ENCODE measurements around the gene NTF3.

The NTF3 gene

DNA sequence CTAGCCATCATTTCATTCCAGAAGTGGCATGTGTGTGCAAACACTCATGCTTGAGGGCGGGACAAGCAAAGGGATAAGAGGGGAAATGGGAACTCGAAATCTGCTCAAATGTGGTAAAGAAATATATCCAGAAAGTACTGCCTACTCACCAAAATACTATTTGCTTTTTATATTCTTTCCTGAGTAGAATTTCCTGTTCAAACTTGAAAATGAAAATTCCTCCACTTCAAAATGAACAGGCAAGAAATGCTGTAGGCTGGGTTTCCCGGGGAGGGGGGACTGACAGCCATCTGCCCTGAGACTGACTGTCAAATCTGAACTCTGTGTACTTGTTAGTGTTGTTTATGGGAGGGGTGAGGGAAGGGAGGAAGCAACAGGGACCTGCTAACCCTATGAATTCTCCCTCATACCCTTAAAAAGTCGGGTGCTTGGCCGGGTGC is 34.6 kb downstream of the NTF3 start:
- no peak for FAIRE-seq
- DNase-seq (ENCODE audit: insufficient read length, low spot score), result no peak
- TF ChIP-seq TAF1 (IDR thresholded peaks at IDR 0.05; ENCODE audit: low read depth, low read length), result no peak
- no peak for TF ChIP-seq PAX5 (IDR thresholded peaks at IDR 0.05; ENCODE audit: insufficient read depth, low read length, severe bottlenecking)
- TF ChIP-seq POU2F2 (IDR thresholded peaks at IDR 0.05; ENCODE audit: low read depth, low read length), result no peak
- no peak for TF ChIP-seq SPI1 (IDR thresholded peaks at IDR 0.05; ENCODE audit: low read depth, low read length)
- no peak for TF ChIP-seq POLR2AphosphoS5 (IDR thresholded peaks at IDR 0.05; ENCODE audit: low read depth, low read length)
- TF ChIP-seq POLR2A (IDR thresholded peaks at IDR 0.05; ENCODE audit: low read depth, low read length), result no peak

DNA sequence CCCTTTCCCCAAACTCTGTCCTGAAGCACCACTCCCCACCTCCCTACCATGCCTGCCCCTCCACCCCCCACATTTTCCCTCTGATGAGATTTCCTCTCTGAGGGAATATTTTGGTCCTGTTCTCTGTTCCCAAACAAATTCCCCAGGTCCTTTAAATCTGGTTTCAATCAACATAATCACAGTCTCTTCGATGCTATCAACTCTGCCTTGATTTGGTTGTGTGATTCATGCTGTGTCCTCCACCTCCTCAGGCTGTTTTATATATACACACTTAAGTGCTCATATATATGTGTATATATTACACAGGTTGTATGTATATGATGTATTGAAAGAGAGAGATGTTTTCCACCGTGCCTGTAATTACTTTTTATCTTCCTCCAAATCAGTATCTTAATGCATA is 36.0 kb downstream of the NTF3 start:
- no peak for TF ChIP-seq POLR2AphosphoS5 (IDR thresholded peaks at IDR 0.05; ENCODE audit: low read depth, low read length)
- TF ChIP-seq SPI1 (IDR thresholded peaks at IDR 0.05; ENCODE audit: low read depth, low read length), result no peak
- TF ChIP-seq POLR2A (IDR thresholded peaks at IDR 0.05; ENCODE audit: low read depth, low read length), result no peak
- TF ChIP-seq PAX5 (IDR thresholded peaks at IDR 0.05; ENCODE audit: insufficient read depth, low read length, severe bottlenecking), result no peak
- TF ChIP-seq TAF1 (IDR thresholded peaks at IDR 0.05; ENCODE audit: low read depth, low read length), result no peak
- TF ChIP-seq POU2F2 (IDR thresholded peaks at IDR 0.05; ENCODE audit: low read depth, low read length), result no peak
- DNase-seq (ENCODE audit: insufficient read length, low spot score) (no peak), FAIRE-seq (no peak)

- TF ChIP-seq POLR2A (IDR thresholded peaks at IDR 0.05; ENCODE audit: low read depth, low read length), result no peak
- FAIRE-seq (no peak), DNase-seq (ENCODE audit: insufficient read length, low spot score) (no peak)
Observed at GRCh38 chr12:5470221-5470620, 38.3 kb downstream of the NTF3 start.

- DNase-seq (ENCODE audit: insufficient read length, low spot score), result no peak
- no peak for FAIRE-seq
- TF ChIP-seq POLR2A (IDR thresholded peaks at IDR 0.05; ENCODE audit: low read depth, low read length) (no peak), SPI1 (IDR thresholded peaks at IDR 0.05; ENCODE audit: low read depth, low read length) (no peak), POU2F2 (IDR thresholded peaks at IDR 0.05; ENCODE audit: low read depth, low read length) (no peak)
Observed at GRCh38 chr12:5470703-5471102, 38.8 kb downstream of the NTF3 start.

DNA sequence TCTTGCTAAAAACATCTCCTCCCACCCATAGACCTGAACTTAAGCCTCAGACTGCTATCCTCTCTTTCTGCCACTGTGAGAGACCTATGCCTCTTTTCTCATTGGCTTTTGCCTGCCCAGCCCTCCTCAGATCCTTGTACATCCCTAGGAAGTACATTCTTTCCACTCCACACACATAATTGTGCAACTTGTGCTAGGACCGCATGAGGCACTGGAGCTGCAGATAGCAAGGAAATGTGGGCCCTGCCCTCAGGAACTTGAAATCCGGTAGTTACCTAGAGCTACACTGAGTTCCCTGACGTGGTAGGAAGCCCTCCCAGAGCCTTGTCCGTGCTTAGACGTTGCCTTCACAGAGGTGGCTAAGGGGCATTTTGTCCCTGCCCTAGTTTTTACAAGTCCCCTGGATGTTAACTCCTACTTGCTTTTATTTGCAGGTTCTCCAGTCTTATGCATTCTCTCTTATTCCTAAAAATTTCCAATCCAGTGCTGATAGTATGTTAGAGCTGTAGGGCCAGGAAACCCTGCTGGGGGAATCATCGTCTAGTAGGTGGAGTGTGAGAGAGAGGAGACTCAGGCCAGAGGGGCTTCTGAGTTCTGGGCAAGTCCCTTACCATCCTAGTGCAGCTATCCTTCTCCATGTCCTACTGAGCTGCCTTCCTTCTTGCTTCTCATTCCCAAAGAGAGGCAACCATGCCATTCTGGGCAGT is 41.3 kb downstream of the NTF3 start:
- TF ChIP-seq SPI1 (IDR thresholded peaks at IDR 0.05; ENCODE audit: low read depth, low read length) (no peak), TAF1 (IDR thresholded peaks at IDR 0.05; ENCODE audit: low read depth, low read length) (no peak), POU2F2 (IDR thresholded peaks at IDR 0.05; ENCODE audit: low read depth, low read length) (no peak), POLR2AphosphoS5 (IDR thresholded peaks at IDR 0.05; ENCODE audit: low read depth, low read length) (no peak), PAX5 (IDR thresholded peaks at IDR 0.05; ENCODE audit: insufficient read depth, low read length, severe bottlenecking) (no peak), POLR2A (IDR thresholded peaks at IDR 0.05; ENCODE audit: low read depth, low read length) (no peak)
- DNase-seq (ENCODE audit: insufficient read length, low spot score), result no peak
- FAIRE-seq, result no peak

GRCh38 chr12:5473783-5474116 is 41.8 kb downstream of the NTF3 start:
- TF ChIP-seq PAX5 (IDR thresholded peaks at IDR 0.05; ENCODE audit: insufficient read depth, low read length, severe bottlenecking), result no peak
- no peak for TF ChIP-seq SPI1 (IDR thresholded peaks at IDR 0.05; ENCODE audit: low read depth, low read length)
- TF ChIP-seq TAF1 (IDR thresholded peaks at IDR 0.05; ENCODE audit: low read depth, low read length), result no peak
- TF ChIP-seq POLR2AphosphoS5 (IDR thresholded peaks at IDR 0.05; ENCODE audit: low read depth, low read length), result no peak
- no peak for TF ChIP-seq POU2F2 (IDR thresholded peaks at IDR 0.05; ENCODE audit: low read depth, low read length)
- TF ChIP-seq POLR2A (IDR thresholded peaks at IDR 0.05; ENCODE audit: low read depth, low read length), result no peak
- DNase-seq (ENCODE audit: insufficient read length, low spot score) (no peak), FAIRE-seq (no peak)

- no peak for DNase-seq (ENCODE audit: insufficient read length, low spot score)
- TF ChIP-seq TAF1 (IDR thresholded peaks at IDR 0.05; ENCODE audit: low read depth, low read length) (no peak), SPI1 (IDR thresholded peaks at IDR 0.05; ENCODE audit: low read depth, low read length) (no peak), POLR2A (IDR thresholded peaks at IDR 0.05; ENCODE audit: low read depth, low read length) (no peak), POLR2AphosphoS5 (IDR thresholded peaks at IDR 0.05; ENCODE audit: low read depth, low read length) (no peak), POU2F2 (IDR thresholded peaks at IDR 0.05; ENCODE audit: low read depth, low read length) (no peak), PAX5 (IDR thresholded peaks at IDR 0.05; ENCODE audit: insufficient read depth, low read length, severe bottlenecking) (no peak)
- no peak for FAIRE-seq
Observed at GRCh38 chr12:5476356-5476755, 44.4 kb downstream of the NTF3 start.

DNA sequence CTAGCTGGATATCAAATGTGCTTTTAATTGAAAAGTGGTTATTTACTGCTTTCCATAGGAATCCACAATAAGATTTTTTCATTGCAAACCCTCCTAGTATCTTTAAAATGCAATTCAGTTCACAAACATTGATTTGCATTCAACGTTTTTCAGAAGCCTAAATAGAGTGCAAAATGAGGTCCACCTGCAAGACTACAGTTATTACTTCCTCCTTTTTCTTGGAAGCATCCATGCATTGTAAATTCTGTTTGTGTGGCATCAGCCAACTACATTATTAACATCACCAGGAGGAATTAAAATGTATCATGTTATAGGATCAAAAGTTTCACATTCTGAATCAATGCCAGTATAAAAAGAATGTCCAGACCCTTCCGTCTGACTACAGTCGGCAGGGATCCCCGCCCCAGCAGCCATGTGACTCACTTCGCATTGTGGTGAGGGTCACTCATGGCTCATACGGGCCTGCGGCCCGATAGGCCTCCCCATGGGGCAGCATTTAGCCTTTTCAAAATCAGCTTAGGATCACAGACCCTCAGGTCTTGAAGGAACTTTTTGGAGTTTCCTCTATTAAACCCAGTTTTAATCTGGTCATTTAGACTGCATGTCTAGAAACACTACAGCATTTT is 46.3 kb downstream of the NTF3 start:
- TF ChIP-seq POLR2AphosphoS5 (IDR thresholded peaks at IDR 0.05; ENCODE audit: low read depth, low read length) (no peak), POLR2A (IDR thresholded peaks at IDR 0.05; ENCODE audit: low read depth, low read length) (no peak), TAF1 (IDR thresholded peaks at IDR 0.05; ENCODE audit: low read depth, low read length) (no peak), SPI1 (IDR thresholded peaks at IDR 0.05; ENCODE audit: low read depth, low read length) (no peak), POU2F2 (IDR thresholded peaks at IDR 0.05; ENCODE audit: low read depth, low read length) (no peak), PAX5 (IDR thresholded peaks at IDR 0.05; ENCODE audit: insufficient read depth, low read length, severe bottlenecking) (no peak)
- FAIRE-seq (peak; percentile 33), DNase-seq (ENCODE audit: insufficient read length, low spot score) (no peak)

- FAIRE-seq (no peak), DNase-seq (ENCODE audit: insufficient read length, low spot score) (no peak)
- TF ChIP-seq POU2F2 (IDR thresholded peaks at IDR 0.05; ENCODE audit: low read depth, low read length), result no peak
Observed at GRCh38 chr12:5479761-5480160, 47.9 kb downstream of the NTF3 start.

DNA sequence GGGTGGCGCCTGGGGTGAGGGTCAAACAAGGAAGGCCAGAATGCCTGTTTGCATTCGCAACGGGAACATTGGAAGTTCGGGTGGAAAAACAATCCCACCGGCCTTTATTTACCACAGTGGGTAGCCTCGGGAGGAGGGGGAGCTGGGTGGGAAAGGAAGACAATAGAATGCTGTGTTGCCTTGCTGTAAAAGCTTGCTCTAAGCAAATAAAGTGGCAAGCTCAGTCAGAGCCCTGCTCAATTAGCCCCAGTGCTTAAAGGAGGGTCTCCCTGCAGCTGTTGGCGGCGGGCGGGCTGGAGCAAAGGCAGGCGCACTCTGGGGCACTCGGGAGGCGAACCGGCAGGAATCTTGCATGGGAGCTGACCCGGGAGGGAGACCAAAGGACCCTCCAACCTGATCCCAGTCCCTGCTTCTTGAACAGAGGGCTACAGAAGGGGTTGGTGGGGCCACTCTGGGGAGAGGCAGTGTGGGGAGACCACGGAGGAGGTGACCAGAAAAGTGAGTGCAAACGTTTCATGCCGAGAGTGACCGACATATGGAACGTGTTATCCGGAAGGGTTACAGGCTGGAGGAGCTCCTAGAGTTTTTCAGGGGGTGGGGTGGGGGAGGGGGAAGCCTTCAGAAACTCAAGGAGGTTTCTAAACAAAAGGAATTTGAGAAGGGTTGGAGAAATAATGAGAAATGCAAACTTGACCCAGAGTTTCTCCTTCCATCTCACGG is 48.5 kb downstream of the NTF3 start:
- TF ChIP-seq TAF1 (IDR thresholded peaks at IDR 0.05; ENCODE audit: low read depth, low read length), result no peak
- TF ChIP-seq POLR2A (IDR thresholded peaks at IDR 0.05; ENCODE audit: low read depth, low read length), result no peak
- no peak for TF ChIP-seq POU2F2 (IDR thresholded peaks at IDR 0.05; ENCODE audit: low read depth, low read length)
- no peak for TF ChIP-seq POLR2AphosphoS5 (IDR thresholded peaks at IDR 0.05; ENCODE audit: low read depth, low read length)
- TF ChIP-seq SPI1 (IDR thresholded peaks at IDR 0.05; ENCODE audit: low read depth, low read length), result no peak
- no peak for DNase-seq (ENCODE audit: insufficient read length, low spot score)
- no peak for FAIRE-seq
